ENCODE results near the gene CXCR4.

Gene CXCR4

GRCh38 chr2:136149011-136149410 lies 31.1 kb upstream of the CXCR4 start:
- no peak for DNase-seq (ENCODE audit: low read depth)
- TF ChIP-seq CTCF (IDR thresholded peaks at IDR 0.05; ENCODE audit: low read depth, low read length, missing control alignments): no peak
- H3K4me3 ChIP-seq (ENCODE audit: low read depth, low read length): no peak overlapping the region

GRCh38 chr2:136146564-136146963 lies 28.6 kb upstream of the CXCR4 start:
- no peak for TF ChIP-seq CTCF (IDR thresholded peaks at IDR 0.05; ENCODE audit: low read depth, low read length, missing control alignments)
- no peak for DNase-seq (ENCODE audit: low read depth)
- no peak overlapping the region for H3K4me3 ChIP-seq (ENCODE audit: low read depth, low read length)

DNA sequence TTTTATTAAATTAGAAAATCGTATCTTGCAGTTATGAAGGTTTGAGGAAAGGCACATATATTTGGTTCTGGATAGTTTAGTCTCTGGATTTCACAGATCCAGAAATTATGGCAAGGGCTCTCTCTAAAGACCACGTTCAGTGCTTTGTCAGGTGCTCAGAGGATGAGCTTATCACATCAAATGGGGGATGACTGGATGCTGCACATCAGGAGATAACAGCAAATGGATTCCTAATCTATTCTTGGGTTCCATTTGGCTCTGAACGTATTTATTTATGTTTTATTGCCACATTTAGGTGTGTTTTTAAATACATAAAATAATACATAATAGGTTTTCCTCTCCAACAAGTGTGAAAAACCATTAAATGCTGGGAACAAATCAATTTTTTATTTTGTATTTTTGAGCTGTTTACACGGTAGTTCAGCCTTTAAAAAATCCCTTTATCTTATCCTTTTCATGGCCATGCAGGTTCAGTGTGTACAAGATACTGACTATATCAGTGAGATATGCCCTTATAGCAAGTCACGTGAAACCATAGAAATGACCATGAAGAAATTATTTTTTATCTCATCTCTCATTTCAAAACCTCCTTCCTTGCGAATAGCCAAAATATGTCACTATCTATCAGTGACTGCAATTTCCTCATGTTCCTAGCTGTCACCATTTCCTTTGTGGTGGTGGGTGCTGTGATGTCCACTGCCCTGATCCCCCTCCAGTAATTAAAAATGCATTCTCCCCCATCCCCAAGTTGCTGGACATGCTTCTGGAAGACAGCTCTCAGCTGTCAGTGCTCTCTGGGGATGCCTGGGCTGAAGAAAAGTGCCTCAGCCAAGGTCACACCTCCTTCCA lies 25.9 kb upstream of the CXCR4 start:
- no peak for DNase-seq (ENCODE audit: low read depth)
- H3K4me3 ChIP-seq (ENCODE audit: low read depth, low read length): no peak overlapping the region

DNA sequence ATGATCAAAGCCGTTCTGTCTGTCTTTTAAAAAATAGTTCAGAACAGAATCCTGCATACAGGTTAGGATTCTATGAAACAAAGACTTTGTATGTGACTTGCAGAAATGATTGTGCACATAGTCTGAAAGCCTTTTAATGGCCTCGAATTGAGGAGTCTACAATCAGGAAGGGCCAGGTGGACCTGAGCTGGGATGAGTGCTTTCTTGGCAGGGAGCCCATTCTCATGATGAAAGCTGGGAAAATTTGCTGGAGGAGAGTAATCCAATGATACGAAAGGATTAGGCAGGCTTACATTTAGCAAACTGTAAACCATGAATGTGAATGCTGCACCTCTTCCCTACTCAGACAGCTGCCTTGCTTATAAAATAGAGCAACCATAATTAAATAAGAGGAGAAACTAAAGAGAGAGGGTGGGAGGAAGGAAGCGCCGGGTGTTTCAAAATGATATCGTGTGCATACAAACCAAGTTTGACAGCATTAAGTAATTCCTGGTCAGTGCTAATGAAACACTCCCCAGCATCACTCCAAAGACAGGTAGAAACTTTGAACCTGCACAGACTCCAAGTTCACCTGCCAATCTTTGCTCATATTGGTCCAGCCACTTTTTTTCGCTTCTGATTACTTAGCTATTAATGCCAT lies 23.7 kb upstream of the CXCR4 start:
- no peak for TF ChIP-seq CTCF (IDR thresholded peaks at IDR 0.05; ENCODE audit: low read depth, low read length, missing control alignments)
- DNase-seq (ENCODE audit: low read depth): no peak
- H3K4me3 ChIP-seq (ENCODE audit: low read depth, low read length): no peak overlapping the region

More for the DNA sequence above, 25.9 kb upstream of the CXCR4 start:
- TF ChIP-seq CTCF (IDR thresholded peaks at IDR 0.05; ENCODE audit: low read depth, low read length, missing control alignments): no peak

DNA sequence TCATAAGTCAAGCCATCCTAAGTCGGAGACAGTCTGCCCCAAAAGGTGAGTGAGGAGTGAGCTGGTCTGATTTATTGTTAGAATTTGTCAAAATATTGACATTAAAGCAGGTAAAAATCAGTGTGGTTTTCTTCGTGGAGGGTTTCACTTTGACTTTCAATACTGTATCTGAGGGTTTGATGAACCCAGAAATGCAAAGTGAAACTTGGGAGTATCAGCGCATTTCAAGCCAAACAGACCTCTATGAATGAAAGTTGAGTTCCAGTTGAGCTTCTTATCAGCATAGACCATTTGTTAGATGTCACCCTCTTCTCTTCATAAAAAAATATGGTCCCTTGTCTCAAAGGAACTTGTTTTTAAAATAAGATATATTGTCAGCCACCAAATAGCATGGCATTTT lies 21.7 kb upstream of the CXCR4 start:
- no peak overlapping the region for H3K4me3 ChIP-seq (ENCODE audit: low read depth, low read length)
- no peak for TF ChIP-seq CTCF (IDR thresholded peaks at IDR 0.05; ENCODE audit: low read depth, low read length, missing control alignments)
- DNase-seq (ENCODE audit: low read depth): no peak

GRCh38 chr2:136137982-136138381 lies 20.0 kb upstream of the CXCR4 start:
- H3K4me3 ChIP-seq (ENCODE audit: low read depth, low read length): no peak overlapping the region
- no peak for DNase-seq (ENCODE audit: low read depth)
- TF ChIP-seq CTCF (IDR thresholded peaks at IDR 0.05; ENCODE audit: low read depth, low read length, missing control alignments): no peak

Measured in GM12864 (cell line).